Osteocyte (in vitro differentiated cells): Measurements from ENCODE around the gene UBE2G2. TPM values are rescaled to one million over a fixed set of nuclear protein-coding genes. Genes with fewer than 3 reads are reported as not detected.

Experiments used
- DNase-seq: peaks from one replicate; pipeline ENCODE4 v3.0.0; 2021; ENCODE audit warnings: mixed read lengths; ENCODE audit not compliant: unreplicated experiment; ENCODE audit errors: extremely low spot score
- H3K27ac Mint-ChIP-seq: one replicate; pipeline ENCODE4 v1.8.0; 2021; ENCODE audit warnings: mild to moderate bottlenecking, mixed read lengths; ENCODE audit not compliant: unreplicated experiment
- H3K27me3 Mint-ChIP-seq: one replicate; pipeline ENCODE4 v1.8.0; 2021; ENCODE audit warnings: mixed read lengths; ENCODE audit not compliant: unreplicated experiment
- H3K36me3 Mint-ChIP-seq: one replicate; pipeline ENCODE4 v1.8.0; 2021; ENCODE audit warnings: mixed read lengths; ENCODE audit not compliant: unreplicated experiment
- H3K4me1 Mint-ChIP-seq: one replicate; pipeline ENCODE4 v1.8.0; 2021; ENCODE audit warnings: mixed read lengths; ENCODE audit not compliant: unreplicated experiment
- H3K4me3 Mint-ChIP-seq: one replicate; pipeline ENCODE4 v1.8.0; 2021; ENCODE audit warnings: mild to moderate bottlenecking, moderate library complexity, mixed read lengths; ENCODE audit not compliant: unreplicated experiment
- H3K9me3 Mint-ChIP-seq: one replicate; pipeline ENCODE4 v1.8.0; 2021; ENCODE audit warnings: mixed read lengths; ENCODE audit not compliant: unreplicated experiment
- total RNA-seq: library from RNA; stranded (reverse); gene quantifications from 2 replicates; pipeline ENCODE4 v1.2.1, GENCODE V29; 2021
- TF ChIP-seq, protein P1 (sequence below): fragments of 200-600 bp; sonication (generic); IDR thresholded peaks from 2 replicates; pipeline ENCODE4 v1.5.0; 2021; ENCODE audit warnings: antibody characterized with exemption, mild to moderate bottlenecking, moderate library complexity

The UBE2G2 gene
- total RNA-seq, 1 donor from 2014 or later, result 78.7 TPM

DNA sequence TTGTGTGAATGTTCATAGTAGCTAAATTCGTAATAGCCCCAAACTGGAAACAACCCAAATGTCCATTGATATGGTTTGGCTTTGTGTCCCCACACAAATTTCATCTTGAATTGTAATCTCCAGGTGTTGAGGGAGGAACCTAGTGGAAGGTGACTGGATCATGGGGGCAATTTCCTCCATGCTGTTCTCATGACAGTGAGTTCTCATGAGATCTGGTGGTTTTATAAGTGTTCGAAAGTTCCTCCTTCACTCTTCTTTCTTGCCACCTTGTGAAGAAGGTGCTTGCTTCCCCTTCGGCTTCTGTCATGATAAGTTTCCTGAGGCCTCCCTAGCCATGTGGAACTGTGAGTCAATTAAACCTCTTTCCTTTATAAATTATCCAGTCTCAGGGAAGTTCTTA, 11.3 kb downstream of the UBE2G2 start:
- no peak overlapping the region for H3K4me3 Mint-ChIP-seq
- peaks cover 20% of the 10 kb centered on the region for H3K4me1 Mint-ChIP-seq
- H3K9me3 Mint-ChIP-seq, result no peaks in the 10 kb centered on the region
- no peaks in the 10 kb centered on the region for H3K27me3 Mint-ChIP-seq
- DNase-seq, result no peak
- TF ChIP-seq, protein P1, sequence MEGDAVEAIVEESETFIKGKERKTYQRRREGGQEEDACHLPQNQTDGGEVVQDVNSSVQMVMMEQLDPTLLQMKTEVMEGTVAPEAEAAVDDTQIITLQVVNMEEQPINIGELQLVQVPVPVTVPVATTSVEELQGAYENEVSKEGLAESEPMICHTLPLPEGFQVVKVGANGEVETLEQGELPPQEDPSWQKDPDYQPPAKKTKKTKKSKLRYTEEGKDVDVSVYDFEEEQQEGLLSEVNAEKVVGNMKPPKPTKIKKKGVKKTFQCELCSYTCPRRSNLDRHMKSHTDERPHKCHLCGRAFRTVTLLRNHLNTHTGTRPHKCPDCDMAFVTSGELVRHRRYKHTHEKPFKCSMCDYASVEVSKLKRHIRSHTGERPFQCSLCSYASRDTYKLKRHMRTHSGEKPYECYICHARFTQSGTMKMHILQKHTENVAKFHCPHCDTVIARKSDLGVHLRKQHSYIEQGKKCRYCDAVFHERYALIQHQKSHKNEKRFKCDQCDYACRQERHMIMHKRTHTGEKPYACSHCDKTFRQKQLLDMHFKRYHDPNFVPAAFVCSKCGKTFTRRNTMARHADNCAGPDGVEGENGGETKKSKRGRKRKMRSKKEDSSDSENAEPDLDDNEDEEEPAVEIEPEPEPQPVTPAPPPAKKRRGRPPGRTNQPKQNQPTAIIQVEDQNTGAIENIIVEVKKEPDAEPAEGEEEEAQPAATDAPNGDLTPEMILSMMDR, result no peak
- H3K36me3 Mint-ChIP-seq, result peaks cover 17% of the 10 kb centered on the region
- no peak overlapping the region for H3K27ac Mint-ChIP-seq

DNA sequence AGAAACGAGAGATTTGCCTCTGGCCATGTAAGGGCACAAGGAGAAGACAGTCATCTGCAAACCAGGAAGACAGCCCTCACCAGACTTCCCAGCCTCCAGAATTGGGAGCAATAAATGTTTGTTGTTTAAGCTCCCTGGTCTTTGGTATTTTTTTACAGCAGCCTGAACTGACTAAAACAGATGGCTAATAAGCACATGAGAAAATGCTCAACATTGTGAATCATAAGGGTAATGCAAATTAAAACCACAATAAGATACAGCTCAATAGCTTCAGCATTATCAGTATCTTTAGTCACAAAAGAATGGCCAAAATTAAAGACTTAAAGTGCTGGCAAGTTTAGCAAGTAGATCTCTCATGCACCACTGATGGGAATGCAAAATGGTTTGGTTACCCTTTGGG, 11.7 kb downstream of the UBE2G2 start:
- Mint-ChIP-seq H3K9me3 (no peaks in the 10 kb centered on the region), H3K27me3 (no peaks in the 10 kb centered on the region), H3K27ac (no peak overlapping the region), H3K4me1 (peaks cover 22% of the 10 kb centered on the region), H3K4me3 (no peak overlapping the region), H3K36me3 (peaks cover 19% of the 10 kb centered on the region)
- no peak for DNase-seq
- TF ChIP-seq, protein P1, result no peak

DNA sequence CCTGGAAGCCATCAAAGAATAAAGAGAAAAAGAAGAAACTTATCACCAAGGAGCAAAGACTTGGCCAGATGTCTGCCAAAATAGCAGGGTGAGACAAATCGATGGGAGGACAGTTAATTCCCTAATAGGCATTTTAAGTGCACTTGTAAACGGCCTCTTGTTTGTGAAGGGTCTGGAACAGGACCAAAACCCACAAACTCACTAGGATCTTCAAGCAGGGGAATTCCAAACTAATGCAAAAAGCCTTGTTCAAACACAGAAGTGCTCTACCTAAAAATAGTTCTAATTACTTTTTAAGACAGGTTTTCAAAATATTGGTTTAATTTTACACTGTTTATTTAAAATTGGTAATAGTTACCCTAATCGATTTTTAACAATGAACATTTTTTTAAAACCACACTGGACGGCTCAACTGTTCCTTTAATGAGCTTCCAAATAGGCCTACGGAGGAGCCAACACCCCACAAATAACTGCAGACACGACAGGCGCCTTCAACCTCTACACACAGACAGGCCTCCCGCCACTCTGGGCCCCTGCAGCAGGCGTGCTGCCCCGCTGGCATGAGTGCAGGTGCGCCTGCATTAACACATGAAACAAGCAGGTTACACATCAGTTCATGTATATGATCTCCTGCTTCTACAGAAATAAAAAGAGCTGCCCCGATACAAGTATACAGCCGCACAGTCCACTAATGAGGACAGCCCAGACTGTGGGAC, 15.8 kb downstream of the UBE2G2 start:
- H3K4me3 Mint-ChIP-seq, result no peak overlapping the region
- no peak overlapping the region for H3K27ac Mint-ChIP-seq
- TF ChIP-seq, protein P1, result no peak
- peaks cover 12% of the 10 kb centered on the region for H3K4me1 Mint-ChIP-seq
- H3K36me3 Mint-ChIP-seq, result peaks cover 25% of the 10 kb centered on the region
- H3K27me3 Mint-ChIP-seq, result no peaks in the 10 kb centered on the region
- DNase-seq, result no peak
- peaks cover 3% of the 10 kb centered on the region for H3K9me3 Mint-ChIP-seq

DNA sequence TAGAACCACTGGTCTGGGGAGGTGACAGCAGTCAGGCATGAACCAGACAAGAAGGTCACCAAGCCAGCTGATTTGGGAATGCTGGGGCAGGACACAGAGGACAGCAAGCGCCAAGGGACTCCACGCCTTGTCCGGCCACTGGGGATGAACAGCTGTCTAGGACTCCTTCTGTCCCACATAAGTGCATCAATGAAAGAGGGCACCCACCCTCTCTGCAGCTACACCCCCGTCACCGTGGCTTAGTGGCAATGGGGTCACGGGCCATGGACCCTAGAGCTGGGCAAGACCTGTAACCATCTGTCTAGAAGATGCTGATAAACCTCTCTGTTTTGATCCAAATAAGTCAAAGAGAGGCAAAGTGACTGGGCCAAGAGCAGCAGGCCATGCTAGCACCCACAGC, 16.8 kb downstream of the UBE2G2 start:
- H3K4me3 Mint-ChIP-seq, result no peak overlapping the region
- TF ChIP-seq, protein P1, result no peak
- peaks cover 3% of the 10 kb centered on the region for H3K9me3 Mint-ChIP-seq
- H3K27ac Mint-ChIP-seq, result no peak overlapping the region
- no peak for DNase-seq
- peaks cover 18% of the 10 kb centered on the region for H3K4me1 Mint-ChIP-seq
- peaks cover 27% of the 10 kb centered on the region for H3K36me3 Mint-ChIP-seq
- no peaks in the 10 kb centered on the region for H3K27me3 Mint-ChIP-seq

DNA sequence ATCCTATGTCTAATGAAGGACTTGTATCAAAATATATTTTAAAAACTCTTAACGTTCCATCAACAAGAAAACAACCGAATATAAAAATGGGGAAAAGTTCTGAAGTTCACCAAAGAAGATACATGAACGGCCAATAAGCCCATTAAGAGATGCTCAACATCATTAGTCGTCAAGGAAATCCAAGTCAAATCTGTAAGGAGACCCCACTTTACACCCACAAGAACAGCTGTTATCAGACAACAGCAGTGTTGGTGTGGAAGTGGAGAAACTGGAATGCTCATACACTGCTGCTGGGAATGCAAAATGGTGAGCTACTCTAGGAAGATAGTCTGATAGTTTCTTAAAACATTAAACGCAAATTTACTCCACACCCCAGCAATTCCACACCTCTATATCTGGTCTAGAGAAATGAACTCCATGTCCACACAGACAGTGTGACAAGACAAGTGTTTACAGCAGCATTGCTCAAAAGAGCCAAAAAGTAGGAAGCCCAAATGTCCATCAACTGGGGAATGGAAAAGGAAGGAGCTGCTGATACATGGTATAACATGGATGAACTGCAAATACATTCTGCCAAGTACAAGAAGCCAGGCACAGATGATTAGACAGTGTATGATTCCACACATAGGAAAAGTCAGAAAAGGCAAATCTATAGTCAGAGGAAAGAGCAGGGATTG, 18.5 kb downstream of the UBE2G2 start:
- peaks cover 19% of the 10 kb centered on the region for H3K4me1 Mint-ChIP-seq
- H3K27me3 Mint-ChIP-seq, result no peaks in the 10 kb centered on the region
- H3K9me3 Mint-ChIP-seq, result peaks cover 3% of the 10 kb centered on the region
- DNase-seq, result no peak
- TF ChIP-seq, protein P1, result no peak
- no peak overlapping the region for H3K27ac Mint-ChIP-seq
- peaks cover 28% of the 10 kb centered on the region for H3K36me3 Mint-ChIP-seq
- H3K4me3 Mint-ChIP-seq, result no peak overlapping the region
